HG02981 (cell line): ENCODE measurements around the gene STC2.

Experiments used
- ATAC-seq: cut with Tn5 transposase; IDR thresholded peaks from one replicate; pipeline ENCODE4 v1.9.1; 2021; ENCODE audit warnings: mild to moderate bottlenecking, moderate library complexity; ENCODE audit not compliant: unreplicated experiment

Gene STC2

GRCh38 chr5:173314166-173314952 lies 13.9 kb downstream of the STC2 start:
- no peak for ATAC-seq

GRCh38 chr5:173313351-173313801 lies 14.8 kb downstream of the STC2 start:
- ATAC-seq = no peak

- ATAC-seq = no peak
Observed at GRCh38 chr5:173312821-173313220, 15.4 kb downstream of the STC2 start.

GRCh38 chr5:173311818-173312585 lies 16.2 kb downstream of the STC2 start:
- ATAC-seq = no peak

- no peak for ATAC-seq
Observed at GRCh38 chr5:173310861-173311785, 17.1 kb downstream of the STC2 start.

- no peak for ATAC-seq
Observed at GRCh38 chr5:173310218-173310769, 17.9 kb downstream of the STC2 start.

GRCh38 chr5:173309731-173310130 lies 18.5 kb downstream of the STC2 start:
- ATAC-seq = no peak

- ATAC-seq = no peak
Observed at GRCh38 chr5:173308226-173308625, 20.0 kb downstream of the STC2 start.

GRCh38 chr5:173307695-173308094 lies 20.5 kb downstream of the STC2 start:
- no peak for ATAC-seq

GRCh38 chr5:173306695-173307094 lies 21.5 kb downstream of the STC2 start:
- ATAC-seq = no peak

- no peak for ATAC-seq
Observed at GRCh38 chr5:173304591-173304988, 23.6 kb downstream of the STC2 start.

- ATAC-seq = no peak
Observed at GRCh38 chr5:173303878-173304590, 24.2 kb downstream of the STC2 start.

- no peak for ATAC-seq
Observed at GRCh38 chr5:173302546-173303155, 25.6 kb downstream of the STC2 start.

- ATAC-seq = no peak
Observed at GRCh38 chr5:173301695-173302545, 26.3 kb downstream of the STC2 start.

- ATAC-seq = no peak
Observed at GRCh38 chr5:173300389-173301047, 27.7 kb downstream of the STC2 start.

GRCh38 chr5:173299820-173300219 lies 28.4 kb downstream of the STC2 start:
- no peak for ATAC-seq

GRCh38 chr5:173298213-173298926 lies 29.8 kb downstream of the STC2 start:
- ATAC-seq = no peak

- no peak for ATAC-seq
Observed at GRCh38 chr5:173297813-173298212, 30.4 kb downstream of the STC2 start.
